GM19240 (cell line): ENCODE results near the gene ASPN.

Experiments
- DNase-seq: peaks from one replicate; pipeline ENCODE4 v3.0.0; 2011; ENCODE audit warnings: low spot score; ENCODE audit not compliant: insufficient read length

ASPN gene

DNA sequence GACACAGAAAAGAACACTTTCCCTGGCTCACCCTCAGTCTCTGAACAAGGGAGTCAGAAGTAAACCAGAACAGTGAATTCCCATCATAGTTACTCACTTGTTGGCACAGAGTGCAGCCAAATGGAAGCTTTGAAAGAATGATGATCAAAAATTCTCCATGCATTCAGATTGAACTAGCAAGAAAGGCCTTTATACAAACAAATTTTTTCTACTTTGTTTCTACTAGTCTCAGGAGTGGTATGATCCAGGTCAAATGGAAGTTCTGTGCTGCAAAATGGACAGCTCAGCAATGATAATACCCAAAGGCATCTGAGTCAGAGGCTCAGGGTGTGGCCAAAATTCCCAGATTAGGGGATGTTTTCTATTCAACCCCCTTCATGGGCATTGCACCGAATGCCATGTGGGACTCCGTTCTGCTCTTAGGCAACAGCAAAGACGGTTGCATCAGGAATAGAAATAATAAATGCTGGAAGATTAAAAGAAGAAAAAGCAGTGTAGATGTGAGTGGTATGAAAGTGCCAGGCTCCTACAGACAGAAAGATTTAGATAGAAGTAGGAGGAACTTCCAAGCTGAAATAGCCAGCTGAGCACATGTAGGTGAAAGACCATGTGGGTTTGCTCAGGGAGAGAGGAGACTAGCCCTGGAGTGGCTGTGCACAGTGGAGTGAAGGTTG lies 24.0 kb upstream of the ASPN start:
- no peak for DNase-seq

DNA sequence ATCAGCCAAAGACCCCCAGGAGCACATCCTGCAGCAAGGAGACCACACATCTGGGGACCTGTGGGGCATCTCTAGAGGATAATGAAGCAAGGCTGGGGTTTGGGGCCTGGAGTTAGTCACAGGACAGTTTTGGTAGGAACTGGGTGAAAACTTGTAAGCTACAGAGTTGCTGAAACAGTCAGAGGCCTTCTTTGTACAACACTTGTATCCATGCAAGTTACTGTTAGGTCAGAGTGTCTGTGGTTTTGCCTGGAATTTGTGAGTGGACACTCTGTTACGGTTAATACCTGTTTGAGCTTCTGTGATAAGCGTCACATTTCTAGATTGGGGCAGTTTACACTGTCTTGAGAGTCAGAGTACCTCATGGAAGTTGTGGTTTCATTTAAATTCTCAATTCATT lies 22.6 kb upstream of the ASPN start:
- no peak for DNase-seq

DNA sequence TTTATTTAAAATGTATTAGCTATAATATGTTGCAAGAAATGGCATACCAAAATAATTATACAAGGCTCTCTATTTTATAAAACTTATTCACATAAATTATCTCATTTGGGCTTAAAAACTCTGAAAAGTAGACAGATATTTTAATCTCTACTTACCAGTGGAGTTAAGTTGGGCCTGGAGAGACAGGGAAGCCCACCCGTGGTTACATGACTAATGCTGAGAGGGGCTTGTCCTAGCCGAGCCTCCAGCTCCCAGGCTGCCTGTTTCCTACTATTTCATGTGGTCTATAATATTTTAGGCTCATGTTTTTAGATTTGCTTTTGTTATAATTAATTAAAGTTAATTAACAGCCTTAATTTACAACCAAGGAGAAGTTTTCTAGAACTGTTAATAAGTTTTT lies 20.9 kb upstream of the ASPN start:
- no peak for DNase-seq

DNA sequence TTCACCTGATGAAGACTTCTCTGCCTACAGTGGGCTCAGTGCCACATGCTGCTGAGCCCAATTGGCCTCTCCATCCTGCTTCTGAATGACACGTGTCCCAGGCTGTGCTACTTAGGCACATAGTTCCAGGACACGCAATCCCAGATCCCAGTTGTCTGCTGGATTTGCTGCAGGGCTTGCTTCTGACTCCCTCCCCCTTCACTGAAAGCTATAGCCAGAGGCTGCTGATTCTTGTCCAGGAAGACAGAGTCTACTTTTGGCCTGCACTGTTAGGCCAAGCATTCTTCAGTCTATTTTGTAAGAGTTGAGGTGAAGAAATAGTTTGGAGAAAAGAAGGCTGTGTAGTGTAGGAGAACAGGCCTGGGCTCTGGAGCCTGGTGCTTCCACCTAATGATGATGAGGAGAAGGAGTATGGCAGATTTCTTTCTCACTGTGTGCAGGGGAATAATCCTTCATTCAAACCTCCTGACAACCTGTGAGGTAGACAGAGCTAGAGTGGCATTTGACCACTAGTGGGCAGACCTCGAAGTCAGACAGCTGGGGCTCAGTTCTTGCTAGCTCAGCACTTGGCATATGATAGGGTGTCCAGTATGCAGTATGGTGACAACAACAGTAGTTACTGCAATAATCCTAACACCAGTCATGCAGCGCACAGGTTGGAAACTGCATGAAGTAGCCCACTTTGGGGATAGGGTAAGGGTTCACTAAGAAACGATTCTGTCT lies 19.5 kb upstream of the ASPN start:
- DNase-seq: peak; percentile 9

DNA sequence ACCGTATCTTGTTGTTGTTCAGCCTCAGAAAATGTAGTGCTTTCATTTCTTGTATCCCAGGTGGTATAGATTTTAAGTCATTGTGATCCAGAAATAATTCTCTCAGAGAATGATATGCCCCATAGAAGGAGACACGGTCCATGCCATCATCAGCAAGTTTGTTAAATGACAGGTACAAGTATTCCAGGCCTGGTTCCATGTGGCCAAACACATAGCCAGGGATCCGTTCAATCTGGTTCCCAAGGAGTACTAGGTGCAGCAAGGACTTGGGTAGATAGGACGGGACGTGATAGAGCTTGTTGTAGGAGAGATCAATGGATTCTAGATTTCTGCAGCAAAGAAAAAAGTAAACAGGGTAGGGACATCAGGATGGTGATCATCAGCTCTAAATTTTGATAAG lies 18.4 kb upstream of the ASPN start:
- no peak for DNase-seq

DNA sequence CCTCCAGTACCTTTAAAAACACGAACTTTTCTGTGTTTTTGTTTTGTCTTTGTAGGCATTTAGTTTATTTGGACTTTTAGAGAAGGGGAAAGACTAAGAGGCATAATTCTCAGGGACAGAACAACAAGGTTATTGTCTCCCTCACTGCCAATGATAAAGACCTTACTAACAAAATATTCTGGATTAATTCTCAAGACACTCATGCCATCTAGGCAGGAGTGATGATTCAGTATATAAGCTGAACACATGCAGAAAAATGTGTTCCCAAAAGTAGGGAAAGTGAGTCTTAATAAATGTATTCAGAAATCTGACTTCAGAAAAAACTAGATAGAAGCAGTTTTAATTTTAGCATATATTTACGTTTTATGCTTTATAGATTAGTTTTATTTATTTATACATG lies 17.4 kb upstream of the ASPN start:
- no peak for DNase-seq

DNA sequence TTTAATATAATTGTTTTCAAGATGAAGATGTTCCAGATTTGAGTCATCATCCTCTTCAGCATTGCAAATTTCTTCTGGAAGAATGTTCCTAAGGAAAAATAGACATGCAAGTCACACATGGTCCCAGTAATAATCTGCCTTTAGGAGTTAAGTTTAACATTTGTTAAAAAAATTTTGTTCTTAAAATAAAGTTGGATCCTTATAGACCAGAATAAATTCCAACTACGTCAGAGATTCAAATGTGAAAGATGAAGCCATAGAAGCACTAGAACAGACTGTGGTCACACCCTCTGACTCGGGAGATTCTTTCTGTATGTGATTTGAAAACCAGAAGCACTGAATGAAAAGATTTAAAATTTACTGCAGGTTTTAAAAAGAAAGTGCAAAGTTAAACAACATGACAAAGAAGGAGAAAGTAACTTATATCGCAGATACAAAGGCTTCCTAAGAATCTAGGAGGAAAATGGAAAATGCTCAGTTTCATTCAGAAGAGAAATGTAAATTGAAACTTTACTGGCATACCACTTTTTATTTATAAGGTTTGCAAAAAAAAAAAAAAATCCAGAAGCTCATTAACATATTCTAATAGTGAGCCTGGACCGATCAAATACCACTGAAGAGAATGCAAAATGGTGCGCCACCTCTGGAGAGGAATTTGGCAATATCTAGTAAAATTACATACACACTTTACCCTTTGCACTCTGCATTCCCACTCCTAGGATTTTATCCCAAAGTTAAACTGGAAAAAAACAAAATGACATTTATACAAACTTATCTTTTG lies 14.3 kb upstream of the ASPN start:
- no peak for DNase-seq

DNA sequence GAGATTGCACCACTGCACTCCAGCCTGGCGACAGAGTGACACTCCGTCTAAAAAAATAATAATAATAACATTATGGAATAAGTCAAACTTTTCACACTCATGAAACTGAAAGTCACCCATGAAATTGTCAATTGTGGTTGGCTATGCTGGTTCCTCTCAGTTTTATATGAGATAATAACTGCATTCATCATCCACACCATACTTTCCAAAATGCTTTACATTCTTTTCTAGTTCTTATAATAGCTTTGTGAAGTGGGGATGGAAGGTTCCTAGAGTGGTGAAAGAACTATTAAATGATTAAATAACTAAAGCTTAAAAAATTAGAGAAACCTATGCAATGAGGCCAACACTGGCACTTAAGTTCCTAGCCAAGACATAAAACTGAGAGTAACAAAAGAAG lies 12.6 kb upstream of the ASPN start:
- DNase-seq: no peak

DNA sequence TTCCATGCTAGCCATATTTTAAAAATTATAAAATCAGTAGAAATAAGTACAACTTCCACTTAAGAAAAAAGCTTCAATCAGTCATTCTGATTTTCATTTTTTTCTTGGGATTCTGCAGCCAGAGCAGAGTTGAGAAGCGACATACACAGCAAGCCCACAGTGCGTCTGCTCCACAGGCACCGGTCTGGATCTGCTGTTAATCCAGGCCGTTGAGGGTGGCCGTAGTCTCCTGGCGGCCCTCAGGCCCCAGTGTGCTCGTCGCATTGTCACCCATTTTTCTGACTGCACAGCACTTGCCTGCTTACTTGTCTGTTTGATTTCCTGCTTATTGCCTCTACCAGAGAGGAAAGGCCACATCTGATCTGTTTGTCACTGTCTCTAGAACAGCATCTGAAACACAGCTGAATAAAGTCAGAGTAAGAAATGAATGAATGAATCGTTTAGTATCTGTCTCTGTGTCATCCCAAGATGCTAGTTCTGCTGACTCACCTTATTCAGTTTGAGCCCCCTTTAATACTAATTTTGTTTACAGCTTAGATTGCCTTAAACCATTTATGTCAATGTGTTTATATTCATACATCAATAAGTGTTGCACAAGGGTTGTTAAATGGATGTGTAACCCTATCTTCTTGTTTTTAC lies 11.6 kb upstream of the ASPN start:
- DNase-seq: no peak

DNA sequence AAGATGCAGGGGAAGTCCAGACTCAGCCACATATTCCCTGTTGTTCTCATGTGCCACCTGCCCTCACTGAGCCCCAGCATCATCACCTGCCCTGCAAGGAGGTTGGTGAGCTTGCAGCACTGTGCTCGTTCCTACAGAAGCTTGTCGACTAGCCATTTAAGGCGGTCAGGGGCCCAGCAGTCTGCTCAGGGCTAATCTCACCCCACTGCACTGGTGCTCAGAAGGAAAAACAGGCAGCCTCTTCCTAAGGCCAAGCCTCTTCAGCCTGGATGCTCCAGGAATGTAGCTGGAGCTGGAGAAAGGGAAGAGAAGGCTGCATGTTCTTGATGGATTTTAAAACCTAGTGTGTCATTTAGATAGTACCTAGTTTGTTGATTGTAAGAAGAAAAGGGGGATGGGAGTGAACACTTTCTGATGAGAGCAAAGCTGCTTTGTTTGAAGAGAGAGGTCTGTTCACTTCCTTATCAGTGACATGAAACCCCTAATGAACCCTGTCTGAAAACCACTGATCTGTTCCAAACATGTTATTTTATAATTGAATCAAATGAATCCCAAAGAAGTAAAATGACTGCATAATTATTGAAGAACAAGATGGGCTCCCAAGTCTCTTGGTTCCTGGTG lies 10.6 kb upstream of the ASPN start:
- no peak for DNase-seq

DNA sequence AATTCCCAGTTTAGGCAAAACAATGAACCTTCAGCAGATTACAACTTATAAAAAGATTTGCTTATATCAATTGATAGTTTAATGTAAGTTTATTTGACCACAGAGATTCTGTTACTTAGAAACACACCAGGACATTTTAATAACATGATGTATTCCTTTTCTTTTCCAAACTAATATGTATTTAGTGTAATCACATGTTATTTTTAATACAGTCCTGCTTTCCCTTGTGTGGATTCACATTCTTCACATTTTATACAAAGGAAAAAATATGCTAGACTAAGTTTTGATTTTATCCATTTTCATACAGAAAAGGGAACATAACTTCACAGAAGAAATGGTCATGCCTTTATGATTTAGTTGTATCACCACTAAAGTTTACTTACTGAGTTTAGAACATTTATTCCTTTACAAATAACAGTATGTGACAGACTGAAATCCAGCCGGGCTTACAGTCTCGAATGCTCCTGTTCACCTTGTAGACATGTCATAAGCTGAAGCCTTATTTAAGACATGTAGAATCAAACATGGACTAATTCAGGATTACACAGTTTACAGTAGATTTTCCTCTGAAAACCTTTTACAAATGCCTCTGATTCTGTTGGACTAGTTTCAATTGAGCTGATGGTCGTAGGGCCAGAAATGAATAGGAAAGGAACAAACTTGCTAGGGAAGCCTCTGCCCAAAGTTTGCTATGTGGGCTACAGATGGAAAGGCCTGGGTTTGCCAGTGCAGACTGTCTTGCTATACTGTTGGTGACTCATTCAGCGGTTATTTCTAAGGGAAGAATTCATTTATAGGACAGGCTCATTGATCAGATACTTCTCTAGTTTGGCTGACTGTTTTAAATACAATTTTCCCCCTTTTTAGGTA lies 6.6 kb upstream of the ASPN start:
- DNase-seq: no peak

DNA sequence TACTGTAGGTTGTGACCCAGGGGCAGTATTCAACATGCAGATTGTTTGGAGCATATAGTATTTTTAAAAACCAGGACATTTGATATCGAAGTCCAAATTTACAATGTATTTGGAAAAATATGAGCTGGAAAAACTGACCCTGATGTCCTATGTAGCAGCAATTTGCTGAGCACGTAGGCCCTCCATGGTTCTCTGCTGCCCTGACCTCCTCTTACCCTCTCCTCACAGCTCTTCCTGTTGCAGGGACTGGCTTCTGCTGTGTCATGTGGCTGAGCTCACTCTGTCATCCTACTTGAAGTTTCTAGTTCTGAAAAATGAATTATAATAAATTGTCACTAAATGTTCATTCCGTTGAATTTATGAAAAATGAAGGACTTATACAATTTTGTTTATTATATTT lies 4.1 kb upstream of the ASPN start:
- no peak for DNase-seq

DNA sequence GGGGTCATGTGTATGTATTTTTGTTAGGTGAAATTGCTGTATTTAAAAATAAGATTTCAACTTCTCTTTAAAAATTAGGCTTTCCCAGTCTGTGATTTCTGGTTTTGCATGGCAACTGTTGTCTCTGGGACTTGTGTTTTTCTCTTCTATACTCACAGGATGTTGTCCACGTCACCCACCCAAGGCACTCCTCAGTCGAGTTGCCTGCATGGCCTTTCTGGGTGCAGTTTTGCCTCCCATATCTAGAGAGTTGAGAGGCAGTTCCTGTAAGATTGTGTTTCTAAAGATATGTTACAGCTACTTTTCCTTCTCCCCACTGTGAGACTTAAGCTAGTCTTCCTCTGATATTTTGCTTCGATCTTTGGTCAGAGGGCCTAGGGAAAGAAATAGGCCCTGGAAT lies 2.3 kb upstream of the ASPN start:
- DNase-seq: no peak

DNA sequence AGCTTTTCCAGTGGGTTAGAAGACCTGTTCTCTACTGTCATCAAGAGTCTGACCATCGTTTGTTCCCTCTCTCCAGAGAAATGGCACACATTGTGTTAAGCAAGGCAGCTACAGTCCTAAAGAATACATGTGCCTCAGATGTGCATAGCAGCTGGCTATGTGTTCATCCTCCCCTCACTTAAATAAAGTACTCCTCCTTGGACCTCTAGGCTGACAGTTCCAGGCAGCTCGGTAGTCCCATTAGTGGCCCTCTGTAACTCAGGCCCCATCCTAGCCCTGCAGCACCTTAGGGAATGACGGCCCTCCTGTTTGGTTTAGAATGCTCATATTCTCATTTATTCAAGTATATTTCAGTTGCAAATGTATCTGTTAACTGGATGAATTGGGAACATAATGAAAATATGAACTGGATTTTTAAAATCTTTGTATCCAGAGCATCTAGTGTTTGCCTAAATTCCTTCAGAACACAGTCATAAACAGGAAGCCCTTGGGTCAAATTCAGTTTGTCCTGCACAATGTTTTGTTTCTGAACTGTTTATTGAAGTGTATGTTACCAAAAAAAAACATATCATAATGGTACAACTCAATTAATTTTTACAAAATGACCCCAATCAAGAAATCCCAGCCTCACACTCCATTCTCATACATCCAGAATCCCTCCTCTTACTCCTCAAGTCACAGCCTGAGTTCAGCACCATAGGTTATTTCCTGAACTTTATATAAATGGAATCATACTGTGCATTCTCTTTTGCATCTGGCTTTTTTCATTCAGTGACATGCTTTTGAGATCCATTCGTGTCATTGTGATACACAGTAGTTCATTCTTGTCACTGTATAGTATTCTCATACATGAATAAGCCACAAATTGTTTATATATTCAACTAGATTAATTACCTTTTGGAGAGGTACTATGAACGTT lies 1.6 kb upstream of the ASPN start:
- no peak for DNase-seq

DNA sequence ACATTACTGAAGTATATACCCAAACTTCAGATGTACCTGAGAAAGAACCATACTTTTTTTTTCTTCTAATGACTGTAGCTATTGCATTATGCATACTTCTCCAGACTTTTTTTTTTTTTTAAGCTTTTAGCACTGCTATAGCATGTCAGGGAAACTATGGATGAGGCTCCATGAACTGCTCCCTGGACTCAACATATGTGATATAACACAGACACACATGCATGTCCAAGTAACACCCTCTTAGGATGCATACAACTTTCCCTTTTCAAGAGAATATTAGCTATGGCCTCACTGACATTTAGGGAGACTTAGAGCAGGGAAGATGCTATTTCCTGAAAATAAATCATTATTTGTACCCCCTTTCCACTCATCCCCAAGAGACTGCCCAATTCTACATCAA lies 499 bp upstream of the ASPN start:
- no peak for DNase-seq

DNA sequence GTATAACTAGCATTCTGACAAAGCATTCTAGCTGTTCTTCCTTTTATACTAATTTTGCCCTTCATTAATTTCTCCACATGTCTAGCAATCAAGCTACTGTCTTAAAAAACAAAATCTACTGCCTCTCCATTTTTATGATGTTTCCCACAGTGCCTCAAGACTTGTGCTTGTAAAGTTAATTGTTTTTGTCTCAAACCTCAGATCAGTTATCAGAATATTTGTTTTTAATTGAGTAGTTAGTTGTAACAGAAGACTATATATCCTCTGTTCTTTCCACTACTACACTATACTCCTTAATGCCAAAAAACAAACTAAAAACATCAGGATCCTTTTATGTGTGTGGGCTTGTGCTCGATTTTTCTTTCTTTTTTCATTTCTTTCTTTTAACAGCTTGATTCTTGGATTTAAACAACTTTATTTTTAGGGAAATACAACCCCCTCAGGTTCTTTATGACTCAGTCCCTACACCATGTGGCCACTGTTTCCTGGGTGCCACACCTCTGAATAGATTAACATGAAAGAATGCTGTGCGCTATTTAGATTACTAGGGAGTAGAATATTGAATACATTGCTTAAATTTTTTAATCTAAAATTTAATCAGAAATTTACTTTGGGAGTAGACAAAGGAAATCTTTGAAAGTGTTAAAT lies 1.2 kb downstream of the ASPN start:
- no peak for DNase-seq

DNA sequence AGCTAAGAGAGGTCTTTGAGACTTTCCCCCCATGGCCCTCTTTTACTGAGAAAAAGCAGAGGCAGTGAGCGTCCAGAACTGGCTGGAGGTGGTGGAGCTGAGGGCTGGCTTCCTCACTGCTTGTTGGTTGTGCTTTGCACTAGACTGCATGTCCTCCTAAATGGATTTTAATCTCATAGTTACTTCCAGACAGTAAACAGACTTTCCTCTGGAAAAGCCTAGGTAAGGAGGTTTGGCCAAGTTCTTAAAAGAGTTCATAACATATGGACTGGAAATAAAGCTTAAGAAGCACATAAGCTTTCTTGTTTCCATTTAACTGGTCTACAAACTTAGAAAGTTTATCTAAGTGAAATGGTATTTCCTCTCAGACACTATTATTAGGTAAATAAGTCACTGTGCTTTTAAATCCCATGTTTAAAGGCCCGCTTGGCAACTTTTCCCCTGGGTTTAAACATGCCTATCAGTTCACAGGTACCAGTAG lies 2.0 kb downstream of the ASPN start:
- DNase-seq: no peak

DNA sequence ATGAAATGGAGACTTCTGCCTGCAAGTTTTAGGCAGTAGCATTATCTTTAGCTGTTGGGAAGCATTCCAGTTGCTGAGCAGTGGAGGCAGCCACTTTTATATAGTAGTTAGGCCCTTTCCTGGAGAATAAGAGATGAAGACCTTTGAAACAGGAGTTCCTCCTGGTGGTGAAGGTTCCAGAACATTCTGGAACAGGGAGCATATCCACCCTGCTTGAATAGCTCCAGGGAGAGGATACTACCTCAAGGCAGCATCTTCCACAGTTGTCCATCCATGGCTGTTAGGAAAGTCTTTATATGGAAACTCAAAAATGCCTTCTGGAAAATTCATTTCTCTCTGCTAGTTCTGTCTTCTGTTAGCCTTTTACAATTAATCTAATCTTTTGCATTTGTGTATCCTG lies 3.0 kb downstream of the ASPN start:
- no peak for DNase-seq

DNA sequence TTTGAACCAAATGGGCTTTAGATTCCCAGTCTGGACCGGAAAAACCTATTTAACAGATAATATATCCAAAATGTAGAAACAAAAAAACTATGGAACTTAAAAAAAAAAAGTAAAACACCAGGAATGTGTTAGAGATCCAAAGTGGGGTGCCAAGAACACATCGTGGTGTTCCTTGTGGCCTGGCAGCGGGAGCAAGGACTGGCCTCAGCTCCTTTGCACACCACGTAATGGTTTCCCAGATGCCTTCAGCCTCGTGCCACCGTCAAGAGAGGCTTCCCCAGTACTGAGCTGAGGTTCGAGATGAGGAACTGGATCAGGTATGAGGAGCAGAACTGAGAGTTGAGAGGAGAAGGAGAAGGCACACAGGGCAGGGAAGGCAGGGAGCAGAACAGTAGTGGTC lies 3.5 kb downstream of the ASPN start:
- DNase-seq: no peak
